TTC549 (cell line): ENCODE measurements around the gene GPRIN3.
"Not testable (repeated sequence)": the region's sequence is repeated elsewhere in the genome, so short reads cannot be mapped to it uniquely, and the experiment has no call there.

Source experiments
- FAIRE-seq: peaks from 2 replicates; lab custom pipeline; 2012; peaks lifted over from hg19 to GRCh38; lab: Jason Lieb, UNC

GPRIN3 gene

GRCh38 chr4:89254847-89255246 is 52.8 kb downstream of the GPRIN3 start:
- FAIRE-seq = no peak

- not testable (repeated sequence) for FAIRE-seq
Observed at GRCh38 chr4:89254347-89254746, 53.3 kb downstream of the GPRIN3 start.

- no peak for FAIRE-seq
Observed at GRCh38 chr4:89253935-89254334, 53.7 kb downstream of the GPRIN3 start.

DNA sequence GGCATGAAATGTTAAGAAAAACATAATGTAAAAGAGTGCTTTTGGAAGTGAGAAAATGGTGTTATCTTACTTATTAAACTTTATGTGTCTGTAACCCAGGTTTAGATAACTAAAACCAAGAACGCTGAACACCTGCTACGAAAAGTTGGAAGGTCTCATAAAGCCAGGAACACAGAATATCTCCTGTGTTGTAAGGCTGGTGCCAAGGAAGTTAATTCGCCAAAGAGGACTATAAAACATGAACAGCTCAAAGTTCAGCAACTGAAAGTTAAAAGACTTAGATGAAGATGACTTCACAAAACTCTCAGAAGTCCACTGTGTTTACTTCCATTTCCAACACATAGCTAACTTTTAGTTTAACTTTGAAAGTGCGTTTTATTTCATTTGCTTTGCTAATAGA is 54.3 kb downstream of the GPRIN3 start:
- no peak for FAIRE-seq

GRCh38 chr4:89251396-89251795 is 56.2 kb downstream of the GPRIN3 start:
- FAIRE-seq = no peak

DNA sequence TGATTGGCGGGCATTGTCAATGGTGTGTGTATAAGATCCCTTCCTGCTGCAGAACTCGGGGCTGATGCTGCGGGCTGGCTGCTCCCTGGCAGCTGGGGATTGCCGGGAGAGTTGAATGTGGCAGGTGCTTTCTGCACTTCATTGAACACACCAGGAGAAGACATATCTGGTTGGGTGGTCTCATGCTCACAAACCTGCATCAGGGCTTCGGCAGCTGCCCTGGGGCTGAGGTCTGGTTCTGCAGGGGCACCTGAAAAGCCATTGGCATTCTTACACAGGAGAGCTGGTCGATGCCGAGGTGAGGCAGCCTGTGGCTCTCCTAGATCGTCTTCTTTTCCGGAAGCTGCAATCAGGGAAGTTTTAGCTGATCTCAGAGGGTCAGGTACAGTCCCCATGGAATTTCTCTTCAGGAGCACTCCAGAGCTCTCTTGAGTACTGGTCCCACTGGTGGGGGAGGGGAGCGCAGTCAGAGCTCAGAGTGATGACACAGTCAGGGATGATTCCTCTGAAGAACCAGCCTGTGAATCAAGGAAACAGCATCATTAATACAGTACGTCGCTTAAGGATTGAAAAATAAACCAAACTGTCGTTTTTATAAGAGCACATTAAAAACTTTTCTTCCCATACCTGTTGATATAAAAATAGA is 57.8 kb downstream of the GPRIN3 start:
- no peak for FAIRE-seq

- no peak for FAIRE-seq
Observed at GRCh38 chr4:89249313-89249712, 58.3 kb downstream of the GPRIN3 start.

- no peak for FAIRE-seq
Observed at GRCh38 chr4:89248879-89249281, 58.7 kb downstream of the GPRIN3 start.

- FAIRE-seq = no peak
Observed at GRCh38 chr4:89247951-89248350, 59.6 kb downstream of the GPRIN3 start.

- no peak for FAIRE-seq
Observed at GRCh38 chr4:89245459-89245858, 62.1 kb downstream of the GPRIN3 start.

- FAIRE-seq = no peak
Observed at GRCh38 chr4:89243733-89244252, 63.8 kb downstream of the GPRIN3 start.

GRCh38 chr4:89242864-89243732 is 64.5 kb downstream of the GPRIN3 start:
- no peak for FAIRE-seq

GRCh38 chr4:89242216-89242615 is 65.4 kb downstream of the GPRIN3 start:
- no peak for FAIRE-seq

DNA sequence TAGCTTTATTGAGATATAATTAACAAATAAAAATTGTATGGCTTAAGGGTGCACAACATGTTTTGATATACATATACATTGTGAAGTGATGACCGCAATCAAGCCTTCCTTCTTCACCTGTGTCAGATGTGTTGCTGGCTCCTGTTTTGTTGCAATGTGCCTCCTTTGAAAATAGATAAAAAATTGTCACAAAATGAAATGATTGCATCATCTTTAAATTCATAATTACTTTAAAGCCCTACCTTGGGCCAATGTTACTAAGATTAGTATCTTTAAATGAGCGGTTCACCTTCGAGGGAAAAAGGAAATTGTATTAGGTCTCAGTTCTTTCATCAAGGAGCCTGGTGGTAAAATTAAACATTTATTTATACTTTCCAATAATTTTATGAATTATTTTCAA is 77.3 kb downstream of the GPRIN3 start:
- FAIRE-seq = no peak

- peak; percentile 80 for FAIRE-seq
Observed at GRCh38 chr4:89226665-89227574, 80.7 kb downstream of the GPRIN3 start.

DNA sequence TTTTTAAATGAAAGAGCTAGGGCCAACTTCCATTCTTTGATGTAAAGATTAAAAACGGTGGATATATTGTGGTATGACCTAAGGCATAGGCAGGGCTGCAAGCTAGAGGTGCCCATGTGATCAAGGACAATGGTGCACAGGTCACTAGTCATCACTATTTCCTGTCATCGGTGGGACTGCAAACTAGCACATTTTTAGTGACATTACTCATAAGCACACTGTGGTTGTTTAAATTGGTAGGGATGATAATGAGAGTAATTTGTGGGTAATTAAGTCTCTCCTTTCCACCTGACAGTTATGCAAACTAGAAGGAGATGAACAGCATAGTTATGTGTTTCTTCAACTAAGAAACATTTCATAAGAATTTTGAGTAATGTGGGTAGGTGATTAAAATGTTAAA is 85.4 kb downstream of the GPRIN3 start:
- no peak for FAIRE-seq

GRCh38 chr4:89221167-89221867 is 86.3 kb downstream of the GPRIN3 start:
- FAIRE-seq = no peak

- no peak for FAIRE-seq
Observed at GRCh38 chr4:89218587-89218986, 89.0 kb downstream of the GPRIN3 start.

GRCh38 chr4:89217604-89218003 is 90.0 kb downstream of the GPRIN3 start:
- no peak for FAIRE-seq

GRCh38 chr4:89216866-89217265 is 90.7 kb downstream of the GPRIN3 start:
- no peak for FAIRE-seq

- no peak for FAIRE-seq
Observed at GRCh38 chr4:89216422-89216821, 91.2 kb downstream of the GPRIN3 start.

DNA sequence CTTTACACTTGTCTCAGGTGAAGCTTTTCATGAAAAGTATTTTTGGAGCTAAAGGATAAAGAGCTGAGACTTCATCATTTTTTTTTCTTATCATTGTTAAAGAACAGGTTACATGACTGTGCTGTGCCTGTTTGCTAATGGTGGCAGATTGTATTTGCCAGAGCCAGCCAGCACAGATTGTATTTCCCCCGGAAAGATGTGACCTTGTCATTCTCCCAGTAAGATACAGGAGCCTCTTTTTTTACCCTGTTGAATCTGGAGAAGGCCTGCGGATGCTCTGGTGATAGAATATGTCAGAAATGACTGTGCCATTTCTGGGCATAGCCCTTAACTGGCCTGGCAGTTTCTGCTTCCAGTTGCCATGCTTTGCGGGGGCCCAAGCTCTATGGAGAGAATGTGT is 91.9 kb downstream of the GPRIN3 start:
- FAIRE-seq = no peak
